Activated CD8-positive, alpha-beta memory T cell treated with anti-CD3 and anti-CD28 coated beads, Interleukin-2, amount 50 U/mL, for 24 hours (primary cell): ENCODE data around the gene ATP8A2.

ENCODE experiments used
- DNase-seq: peaks from one replicate; pipeline ENCODE4 v3.0.0-alpha.2; 2020; ENCODE audit errors: extremely low read depth

Gene ATP8A2

GRCh38 chr13:25848812-25849745 is 477.3 kb downstream of the ATP8A2 start:
- DNase-seq: no peak

DNA sequence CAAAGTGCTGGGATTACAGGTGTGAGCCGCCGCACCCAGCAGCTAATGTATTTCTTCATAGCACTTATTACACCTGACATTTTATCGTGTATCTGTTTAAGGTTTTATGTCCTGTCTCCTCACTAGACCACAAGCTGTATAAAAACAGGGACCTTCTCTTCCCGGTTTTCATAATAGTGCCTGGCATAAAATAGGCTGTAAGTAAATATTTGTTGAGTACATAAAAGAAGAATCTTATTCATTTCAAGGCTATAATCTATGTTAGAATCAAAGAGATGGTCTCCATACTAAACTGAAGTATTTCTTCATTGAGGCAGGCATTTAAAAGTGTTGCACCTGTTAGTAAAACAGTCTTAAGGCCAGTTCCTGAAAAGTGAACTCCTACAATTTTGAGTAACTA is 486.1 kb downstream of the ATP8A2 start:
- DNase-seq: no peak

DNA sequence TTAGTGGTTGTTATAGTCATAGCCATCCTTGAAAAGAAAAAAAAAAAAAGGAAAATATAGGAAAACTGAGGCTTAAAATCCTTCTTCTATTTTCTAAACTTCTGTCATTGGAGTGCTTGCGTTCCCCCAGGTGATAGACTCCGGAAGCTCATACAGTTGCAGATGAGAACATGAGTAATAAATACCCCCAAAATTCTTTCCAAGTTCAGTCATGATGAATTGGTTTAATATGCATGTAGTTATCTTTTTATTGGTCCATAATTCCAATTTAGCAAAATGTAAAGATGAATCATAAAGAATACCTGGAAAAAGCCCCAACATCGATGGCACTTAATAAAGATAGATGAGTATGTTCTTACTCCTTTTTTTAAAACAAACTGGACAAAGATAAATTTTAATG is 487.8 kb downstream of the ATP8A2 start:
- no peak for DNase-seq

DNA sequence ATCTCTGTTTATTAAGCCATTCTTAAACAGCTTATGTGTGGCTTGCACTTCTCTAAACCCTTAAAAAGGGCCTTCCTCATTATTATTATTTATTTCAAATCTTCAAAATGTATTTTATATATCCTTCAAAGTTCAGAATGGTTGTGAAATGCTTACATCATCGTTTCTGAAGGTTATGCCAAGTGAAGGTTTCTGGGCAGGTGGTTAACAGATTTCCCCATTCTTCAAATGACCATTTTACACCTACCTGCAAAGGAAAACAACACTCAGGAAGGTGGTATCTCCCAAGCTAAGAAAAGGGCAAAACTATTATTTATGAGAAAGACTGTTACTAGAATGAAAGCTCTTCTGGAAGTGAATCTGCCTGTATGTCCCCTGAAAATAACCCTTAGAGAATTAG is 488.5 kb downstream of the ATP8A2 start:
- no peak for DNase-seq

DNA sequence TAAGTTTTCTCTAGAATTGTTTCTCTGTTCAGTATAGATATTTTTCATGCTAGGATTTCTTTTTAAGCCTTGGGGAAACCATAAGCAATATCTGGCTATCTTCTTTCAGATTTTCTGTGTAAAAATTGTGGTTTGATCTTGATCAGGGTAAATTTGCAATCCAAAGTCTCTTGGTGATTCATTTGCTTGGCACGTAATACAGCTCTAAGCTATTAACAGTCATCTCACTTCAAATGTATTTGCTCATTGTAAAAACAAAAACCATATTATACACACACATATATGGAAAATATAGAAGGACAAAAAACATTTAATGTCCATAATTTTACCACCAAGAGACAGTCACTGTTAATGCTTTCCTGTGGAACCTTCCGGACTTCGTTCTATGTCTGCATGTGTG is 489.1 kb downstream of the ATP8A2 start:
- no peak for DNase-seq

DNA sequence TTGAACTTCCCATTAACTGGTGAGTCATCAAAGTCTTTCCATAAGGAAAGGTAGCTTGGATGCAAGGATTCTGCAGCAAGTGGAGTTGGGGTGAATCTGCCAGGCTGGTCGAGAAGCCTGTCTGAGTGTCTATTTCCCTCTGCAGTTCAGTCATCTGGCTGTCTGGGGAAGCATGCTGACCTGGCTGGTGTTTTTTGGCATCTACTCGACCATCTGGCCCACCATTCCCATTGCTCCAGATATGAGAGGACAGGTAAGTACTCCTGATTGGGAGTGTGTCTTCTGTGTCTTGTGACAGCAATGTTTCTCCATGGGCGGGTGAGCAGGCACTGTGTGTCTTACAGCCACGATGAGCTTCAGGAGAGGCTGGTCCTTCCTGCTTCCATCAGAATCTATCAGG is 490.4 kb downstream of the ATP8A2 start:
- DNase-seq: no peak

GRCh38 chr13:25864116-25864515 is 492.3 kb downstream of the ATP8A2 start:
- DNase-seq: no peak

DNA sequence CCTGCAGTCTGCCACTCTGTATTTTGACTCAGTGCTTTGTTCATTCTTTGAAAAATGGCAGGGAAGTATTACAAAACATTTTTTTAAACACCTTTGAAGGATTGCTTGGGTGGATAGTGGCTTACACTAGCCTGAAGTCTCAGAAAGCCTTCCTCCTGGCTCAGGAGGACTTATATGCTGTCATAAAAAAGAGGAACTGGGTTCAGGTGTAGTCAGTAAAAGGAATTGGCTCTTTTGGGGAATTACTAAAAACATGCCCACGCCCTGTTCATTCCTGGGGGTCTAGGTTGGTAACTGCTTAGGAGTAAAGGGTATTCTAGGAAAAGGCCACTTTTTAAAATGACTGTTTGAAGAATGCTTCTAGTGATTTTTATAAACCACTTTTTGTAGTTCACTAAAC is 493.2 kb downstream of the ATP8A2 start:
- no peak for DNase-seq

GRCh38 chr13:25865391-25865790 is 493.6 kb downstream of the ATP8A2 start:
- DNase-seq: no peak

- no peak for DNase-seq
Measured at GRCh38 chr13:25867038-25867437, 495.3 kb downstream of the ATP8A2 start.

DNA sequence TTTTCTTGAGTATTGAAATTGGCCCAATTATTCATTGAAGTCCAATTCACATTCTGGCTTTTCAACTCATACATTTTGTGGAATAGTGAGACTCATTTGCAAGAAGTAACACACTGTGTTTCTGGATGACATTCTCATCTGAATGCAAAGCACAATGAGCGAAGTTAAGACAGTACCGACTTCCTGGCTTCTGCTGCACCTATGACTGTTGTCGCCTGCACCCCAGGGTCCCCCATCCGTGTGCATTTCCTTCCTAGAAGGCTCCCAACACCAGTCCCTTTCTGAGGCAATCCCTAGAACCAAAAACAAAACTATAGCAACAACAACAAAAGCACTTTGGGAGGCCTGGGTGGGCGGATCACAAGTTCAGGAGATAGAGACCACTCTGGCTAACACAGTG is 496.7 kb downstream of the ATP8A2 start:
- DNase-seq: no peak

DNA sequence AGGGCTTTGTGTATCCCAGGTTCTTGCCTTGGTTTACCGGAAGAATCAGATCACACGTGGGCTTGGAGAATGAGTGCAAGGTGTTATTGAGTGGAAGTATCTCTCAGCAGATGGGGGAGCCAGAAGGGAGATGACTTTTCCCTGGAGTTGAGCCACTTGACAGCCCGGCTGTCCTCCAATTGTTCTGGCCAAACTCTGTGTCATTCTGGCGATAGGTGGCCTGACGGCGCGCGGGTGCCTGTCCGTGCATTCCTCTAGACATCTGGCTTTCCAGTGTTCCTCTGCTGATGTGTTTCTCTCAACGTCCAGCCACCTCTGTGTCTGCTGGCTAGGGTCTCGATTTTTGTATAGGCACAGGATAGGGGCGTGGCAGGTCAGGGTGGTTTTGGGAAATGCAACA is 498.2 kb downstream of the ATP8A2 start:
- DNase-seq: no peak

GRCh38 chr13:25871389-25872125 is 499.8 kb downstream of the ATP8A2 start:
- DNase-seq: no peak

- DNase-seq: no peak
Measured at GRCh38 chr13:25872481-25873241, 500.9 kb downstream of the ATP8A2 start.

GRCh38 chr13:25873242-25873612 is 501.5 kb downstream of the ATP8A2 start:
- no peak for DNase-seq

DNA sequence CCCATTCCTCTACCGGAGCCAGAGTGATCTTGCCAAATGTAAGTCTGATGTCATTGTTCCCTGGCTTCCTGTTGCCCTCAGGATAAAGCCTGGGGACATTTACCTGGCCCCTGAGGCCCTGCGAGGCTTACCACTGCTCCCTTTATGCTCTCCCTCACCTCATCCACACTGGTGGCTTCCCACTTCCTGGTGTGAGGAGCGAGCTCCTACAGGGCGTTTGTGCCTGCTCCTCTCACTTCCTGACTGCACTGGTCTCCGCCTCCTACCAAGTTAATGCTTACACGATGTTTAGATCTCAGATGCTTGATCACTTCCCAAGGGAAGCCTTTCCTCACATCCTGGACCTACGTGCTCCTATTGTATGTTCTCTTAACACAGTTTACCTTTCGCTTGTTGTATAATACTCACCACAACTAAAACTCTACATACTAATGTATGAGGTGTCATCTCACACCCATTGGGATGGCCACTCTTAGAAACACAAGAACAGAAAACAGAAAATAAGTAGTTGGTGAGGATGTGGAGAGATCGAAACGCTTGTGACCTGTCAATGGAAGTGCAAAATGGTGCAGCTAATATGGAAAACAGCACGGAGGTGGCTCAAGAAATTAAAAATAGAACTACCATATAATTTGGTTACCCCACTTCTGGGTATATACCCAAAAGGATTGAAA is 502.4 kb downstream of the ATP8A2 start:
- DNase-seq: no peak

DNA sequence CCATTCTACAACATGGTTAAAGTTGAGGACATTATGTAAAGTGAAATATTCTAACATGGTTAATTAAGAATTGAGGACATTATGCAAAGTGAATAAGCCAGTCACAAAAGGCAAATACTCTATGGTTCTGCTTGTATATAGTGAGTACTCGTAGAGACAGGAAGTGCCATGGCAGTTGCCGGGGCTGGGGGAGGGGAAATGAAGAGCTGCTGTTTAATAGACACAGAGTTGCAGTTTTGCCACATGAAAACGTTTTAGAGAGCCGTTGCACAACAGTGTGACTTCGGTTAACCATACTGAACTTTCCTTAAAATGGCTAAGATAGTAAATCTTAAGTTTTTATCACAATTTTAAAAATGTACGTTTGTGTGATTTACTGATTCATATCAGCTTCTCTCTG is 503.1 kb downstream of the ATP8A2 start:
- DNase-seq: no peak

GRCh38 chr13:25876247-25876646 is 504.5 kb downstream of the ATP8A2 start:
- DNase-seq: no peak

DNA sequence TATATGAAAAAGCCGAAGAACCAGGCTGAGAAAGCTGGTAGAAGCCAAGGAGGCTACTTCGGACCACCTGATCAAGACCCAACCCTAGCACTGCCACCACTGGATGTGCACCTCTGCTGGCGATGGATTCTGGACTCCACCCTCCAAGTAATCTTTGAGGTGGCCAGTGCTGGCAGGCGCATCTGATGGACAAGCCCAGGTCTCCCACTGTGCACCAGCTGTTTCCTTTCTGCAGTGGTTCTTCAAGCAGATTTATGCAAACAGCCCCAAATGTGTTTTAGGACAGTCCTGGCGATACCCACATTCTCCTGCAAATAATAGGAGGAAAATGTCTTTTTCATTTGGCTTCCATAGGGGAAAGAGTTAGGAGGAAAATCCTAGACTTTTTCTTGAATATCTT is 507.7 kb downstream of the ATP8A2 start:
- no peak for DNase-seq

DNA sequence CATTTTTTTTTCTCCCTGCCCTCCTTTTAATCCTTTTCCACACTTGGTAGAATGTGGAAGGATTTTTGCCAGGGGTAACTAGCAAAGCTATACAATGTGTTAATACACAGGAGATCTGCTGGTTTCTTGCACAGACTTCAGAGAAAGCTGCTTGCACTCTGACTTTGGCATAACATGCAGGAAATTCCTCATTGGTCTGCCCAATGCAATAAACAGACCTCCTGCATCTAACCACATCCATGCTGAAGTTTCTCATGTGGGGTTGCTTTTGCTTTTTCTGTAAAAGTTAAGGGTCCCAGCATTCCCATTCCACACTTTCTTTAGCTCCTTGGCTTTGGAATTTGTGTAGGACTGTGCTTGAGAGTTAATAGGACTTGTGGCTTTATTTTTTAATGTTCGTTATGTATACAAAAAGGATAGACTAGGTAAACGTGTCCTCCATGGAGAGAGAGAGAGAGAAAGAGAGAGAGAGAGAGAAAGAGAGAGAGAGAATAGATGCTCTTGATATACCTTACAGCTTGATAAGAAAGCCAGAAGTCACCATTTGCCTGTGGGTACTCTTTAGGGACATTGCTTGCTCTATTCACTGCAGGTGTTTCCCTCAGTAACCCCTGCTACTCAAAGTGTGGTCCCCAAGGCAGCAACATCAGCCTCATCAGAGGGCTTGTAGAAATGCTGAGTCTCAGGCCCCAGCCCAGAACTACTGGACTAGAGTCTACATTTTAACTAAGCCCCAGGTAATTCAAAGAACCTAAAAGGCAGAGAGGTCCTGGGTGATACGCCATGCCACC is 509.6 kb downstream of the ATP8A2 start:
- no peak for DNase-seq

- DNase-seq: no peak
Measured at GRCh38 chr13:25881971-25882451, 510.2 kb downstream of the ATP8A2 start.
